Activated CD8-positive, alpha-beta memory T cell treated with anti-CD3 and anti-CD28 coated beads, Interleukin-2, amount 50 U/mL, for 48 hours (primary cell): ENCODE data around the gene COX6B2.

Experiments used
- DNase-seq: peaks from one replicate; pipeline ENCODE4 v3.0.0-alpha.2; 2020

COX6B2 gene

GRCh38 chr19:55311797-55312196 is 42.7 kb downstream of the COX6B2 start:
- DNase-seq: no peak

- DNase-seq: no peak
Measured at GRCh38 chr19:55311397-55311796, 43.1 kb downstream of the COX6B2 start.

GRCh38 chr19:55310498-55310897 is 44.0 kb downstream of the COX6B2 start:
- no peak for DNase-seq

- DNase-seq: no peak
Measured at GRCh38 chr19:55309448-55309847, 45.1 kb downstream of the COX6B2 start.

GRCh38 chr19:55308281-55308680 is 46.2 kb downstream of the COX6B2 start:
- no peak for DNase-seq

- DNase-seq: no peak
Measured at GRCh38 chr19:55306712-55307111, 47.8 kb downstream of the COX6B2 start.

GRCh38 chr19:55305983-55306562 is 48.4 kb downstream of the COX6B2 start:
- no peak for DNase-seq

- DNase-seq: peak; percentile 73
Measured at GRCh38 chr19:55305491-55305890, 49.0 kb downstream of the COX6B2 start.

- no peak for DNase-seq
Measured at GRCh38 chr19:55304980-55305379, 49.5 kb downstream of the COX6B2 start.

- no peak for DNase-seq
Measured at GRCh38 chr19:55304279-55304978, 50.1 kb downstream of the COX6B2 start.

GRCh38 chr19:55303477-55303876 is 51.0 kb downstream of the COX6B2 start:
- DNase-seq: no peak

GRCh38 chr19:55302318-55302703 is 52.2 kb downstream of the COX6B2 start:
- DNase-seq: no peak

GRCh38 chr19:55301459-55302317 is 52.8 kb downstream of the COX6B2 start:
- DNase-seq: peak; percentile 100

GRCh38 chr19:55300886-55301458 is 53.5 kb downstream of the COX6B2 start:
- no peak for DNase-seq

GRCh38 chr19:55299991-55300390 is 54.5 kb downstream of the COX6B2 start:
- DNase-seq: no peak
